A673 (cell line): ENCODE results near the gene AGBL4. TPM values are rescaled to one million over a fixed set of nuclear protein-coding genes. Genes with fewer than 3 reads are reported as not detected.
A peak's percentile ranks its signal among the peaks of the same experiment; 100 is the strongest.

Experiments used
- BruUV-seq: library from RNA; stranded (reverse); fragments of 400-500 nt; replicated peaks from 2 replicates; lab custom pipeline; 2021; lab: Mats Ljungman, UMichigan
- CTCF ChIA-PET: fragments of 300-600 bp; sonication (Branson Sonifier 250); formaldehyde crosslinking; loops from one replicate; lab custom pipeline; 2022; ENCODE audit warnings: antibody characterized with exemption; lab: Charles Lee
- POLR2A ChIA-PET: fragments of 300-600 bp; sonication (Branson Sonifier 250); formaldehyde crosslinking; loops from one replicate; lab custom pipeline; 2022; ENCODE audit warnings: antibody characterized with exemption; ENCODE audit not compliant: low non-redundant PET; lab: Charles Lee
- DNase-seq: peaks from one replicate; pipeline ENCODE4 v3.0.0-alpha.2; 2015; ENCODE audit warnings: low spot score
- H3K27ac ChIP-seq: fragments of 200-600 bp; sonication (generic); 2 replicates; pipeline ENCODE4 v1.5.1; 2016; ENCODE audit warnings: mixed run types, low read depth, mild to moderate bottlenecking, mixed read lengths, antibody characterized with exemption, low read length; ENCODE audit not compliant: poor library complexity, severe bottlenecking
- H3K27me3 ChIP-seq: fragments of 200-600 bp; sonication (generic); replicated peaks from 2 replicates; pipeline ENCODE4 v1.6.1; 2017; ENCODE audit warnings: mixed run types, low read depth, mild to moderate bottlenecking, mixed read lengths, antibody characterized with exemption, low read length; ENCODE audit not compliant: insufficient read depth, poor library complexity
- H3K36me3 ChIP-seq: fragments of 200-600 bp; sonication (generic); 2 replicates; pipeline ENCODE4 v1.6.1; 2016; ENCODE audit warnings: mixed run types, mild to moderate bottlenecking, mixed read lengths, antibody characterized with exemption, low read length; ENCODE audit not compliant: insufficient read depth, poor library complexity, severe bottlenecking
- H3K4me1 ChIP-seq: fragments of 200-600 bp; sonication (generic); 2 replicates; pipeline ENCODE4 v1.6.1; 2017; ENCODE audit warnings: mixed run types, mild to moderate bottlenecking, mixed read lengths, antibody characterized with exemption, low read length; ENCODE audit not compliant: insufficient read depth, poor library complexity, severe bottlenecking
- H3K4me3 ChIP-seq: fragments of 200-600 bp; sonication (generic); 2 replicates; pipeline ENCODE4 v1.5.1; 2016; ENCODE audit warnings: low read depth, mixed run types, mild to moderate bottlenecking, mixed read lengths, low read length; ENCODE audit not compliant: poor library complexity, severe bottlenecking
- H3K9me3 ChIP-seq: fragments of 200-600 bp; sonication (generic); 2 replicates; pipeline ENCODE4 v1.6.1; 2016; ENCODE audit warnings: mixed run types, low read depth, mild to moderate bottlenecking, mixed read lengths, antibody characterized with exemption, low read length; ENCODE audit not compliant: poor library complexity, severe bottlenecking
- CTCF ChIP-seq: fragments of 300-800, 200-600 bp; sonication (generic); conservative IDR thresholded peaks from 2 replicates; pipeline ENCODE4 v1.5.1; 2017; ENCODE audit warnings: low read depth, mild to moderate bottlenecking, antibody characterized with exemption, low read length, moderate library complexity, mixed read lengths
- EZH2 ChIP-seq: fragments of 200-600 bp; sonication (generic); IDR thresholded peaks from 2 replicates; pipeline ENCODE4 v1.6.1; 2017; ENCODE audit warnings: borderline replicate concordance, low read depth, mild to moderate bottlenecking, mixed read lengths, antibody characterized with exemption, low read length; ENCODE audit not compliant: poor library complexity, severe bottlenecking
- intact Hi-C: fragments of 100-400 bp; cut with micrococcal nuclease; formaldehyde crosslinking; loops from one replicate; pipeline ENCODE4 v1.10.0; 2022; ENCODE audit not compliant: unreplicated experiment
- total RNA-seq: library from RNA; stranded (reverse); gene quantifications from 2 replicates; pipeline ENCODE4 v1.2.3, GENCODE V29; 2021

The AGBL4 gene
- total RNA-seq, 1 experiment from 2014 or later, result 0.32 TPM

- Histone ChIP-seq H3K4me3 (no peak overlapping the region), H3K36me3 (no peaks in the 10 kb centered on the region), H3K27ac (no peak overlapping the region), H3K27me3 (no peaks in the 10 kb centered on the region), H3K9me3 (no peaks in the 10 kb centered on the region), H3K4me1 (no peaks in the 10 kb centered on the region)
- ChIA-PET POLR2A (no interaction called here), CTCF (interaction anchor here (0.6 to 1.3 kb wide), 3 partner anchors 141 to 287 kb away, joined by 3 to 25 read pairs (median 8); no protein-coding TSS in a partner anchor)
- DNase-seq, result peak; percentile 53
- TF ChIP-seq EZH2 (no peak), CTCF (peak; percentile 80)
- intact Hi-C loops, result loop anchor here (1.0 to 5.0 kb wide), 2 partner anchors 140 to 245 kb away; no protein-coding TSS in a partner anchor
- BruUV-seq, result no TSS peak
Measured at GRCh38 chr1:48817505-48818114, 1206.1 kb downstream of the AGBL4 start.

- H3K4me3 ChIP-seq, result no peak overlapping the region
- ChIA-PET CTCF (interaction anchor here (0.6 kb wide), 1 partner anchor 42 kb away, joined by 6 read pairs; no protein-coding TSS in a partner anchor), POLR2A (no interaction called here)
- no peaks in the 10 kb centered on the region for H3K27me3 ChIP-seq
- no peak for TF ChIP-seq EZH2
- TF ChIP-seq CTCF, result no peak
- no peaks in the 10 kb centered on the region for H3K9me3 ChIP-seq
- H3K27ac ChIP-seq, result no peak overlapping the region
- no peaks in the 10 kb centered on the region for H3K36me3 ChIP-seq
- H3K4me1 ChIP-seq, result no peaks in the 10 kb centered on the region
- BruUV-seq, result no TSS peak
- DNase-seq, result no peak
- intact Hi-C loops, result no loop called here
Measured at GRCh38 chr1:48810740-48811139, 1213.0 kb downstream of the AGBL4 start.

- no TSS peak for BruUV-seq
- ChIA-PET POLR2A (no interaction called here), CTCF (no interaction called here)
Measured at GRCh38 chr1:48808496-48808895, 1215.3 kb downstream of the AGBL4 start.

More at GRCh38 chr1:48808496-48808895, 1215.3 kb downstream of the AGBL4 start:
- Histone ChIP-seq H3K27me3 (no peaks in the 10 kb centered on the region), H3K27ac (no peak overlapping the region), H3K4me3 (no peak overlapping the region), H3K36me3 (no peaks in the 10 kb centered on the region), H3K4me1 (no peaks in the 10 kb centered on the region), H3K9me3 (no peaks in the 10 kb centered on the region)
- no peak for TF ChIP-seq EZH2
- TF ChIP-seq CTCF, result no peak
- intact Hi-C loops, result no loop called here
- DNase-seq, result no peak
